H1 (cell line): ENCODE measurements around the gene PSMC3IP. TPM values are rescaled to one million over a fixed set of nuclear protein-coding genes. Genes with fewer than 3 reads are reported as not detected.

Experiments
- ASH2L ChIP-seq: fragments of 200-600, 300-600 bp; sonication (generic); IDR thresholded peaks from one replicate; pipeline ENCODE4 v1.7.1; 2017; ENCODE audit warnings: low read length
- CHD1 ChIP-seq: IDR thresholded peaks from 2 replicates; pipeline ENCODE4 v1.6.1; 2012; ENCODE audit warnings: low read depth, low read length, improper control_type of control experiment
- CHD2 ChIP-seq: IDR thresholded peaks from 2 replicates; pipeline ENCODE4 v1.6.1; 2012; ENCODE audit warnings: low read length, improper control_type of control experiment
- CREB1 ChIP-seq: IDR thresholded peaks from 2 replicates; pipeline ENCODE4 v1.6.1; 2012; ENCODE audit warnings: inconsistent platforms
- EZH2 ChIP-seq: fragments of 200-600 bp; sonication (generic); IDR thresholded peaks from 2 replicates; pipeline ENCODE4 v1.7.1; 2012; ENCODE audit warnings: low read depth, mild to moderate bottlenecking, moderate library complexity, low read length, inconsistent platforms; ENCODE audit not compliant: severe bottlenecking
- HDAC6 ChIP-seq: IDR thresholded peaks from one replicate; pipeline ENCODE4 v1.7.1; 2012; ENCODE audit warnings: low read depth, mild to moderate bottlenecking, inconsistent platforms, low read length, moderate library complexity
- KDM1A ChIP-seq: fragments of 200-600, 300-600 bp; sonication (generic); IDR thresholded peaks from 2 replicates; pipeline ENCODE4 v1.7.1; 2016; ENCODE audit warnings: mild to moderate bottlenecking, low read length, borderline replicate concordance
- RBBP5 ChIP-seq: IDR thresholded peaks from 2 replicates; pipeline ENCODE4 v1.7.1; 2012; ENCODE audit warnings: low read depth, mild to moderate bottlenecking, inconsistent platforms, low read length, moderate library complexity, borderline replicate concordance
- RFX5 ChIP-seq: IDR thresholded peaks from 2 replicates; pipeline ENCODE4 v1.6.1; 2011; ENCODE audit warnings: low read depth, low read length, improper control_type of control experiment, borderline replicate concordance
- SIX5 ChIP-seq: IDR thresholded peaks from 2 replicates; pipeline ENCODE4 v1.6.1; 2011; ENCODE audit warnings: mild to moderate bottlenecking, low read depth, low read length
- SP1 ChIP-seq: IDR thresholded peaks from 2 replicates; pipeline ENCODE4 v1.6.1; 2011; ENCODE audit warnings: low read depth, low read length
- SP2 ChIP-seq: IDR thresholded peaks from 2 replicates; pipeline ENCODE4 v1.6.1; 2012; ENCODE audit warnings: mild to moderate bottlenecking, low read length, inconsistent platforms
- polyA plus RNA-seq, 7 experiments: library from polyadenylated mRNA; depleted of rRNA in 3 of 7; stranded (reverse) in 5 of 7; unstranded in 2 of 7; fragments of >200 nt in 5 of 7; fragments of 200-250 nt in 2 of 7; gene quantifications; 1 replicate in 5 of 7; 2 replicates in 1 of 7; 4 replicates in 1 of 7; pipeline versions ENCODE4 v1.2.1 to v1.2.3, GENCODE V29; 2011 to 2013; ENCODE audit warnings: missing spikeins in 2 of 7, mixed read lengths in 2 of 7
- total RNA-seq: library from RNA; stranded (reverse); fragmentation: NEBNext Ultra II Directional; extraction: Animal tissue kit (Norgen Biotek cat#: 25700); gene quantifications from 2 replicates; pipeline ENCODE4 v1.2.1, GENCODE V29; 2021
- TF ChIP-seq, protein P1 (sequence below): fragments of 300-600 bp; sonication (generic); IDR thresholded peaks from 2 replicates; pipeline ENCODE4 v1.7.1; 2012; ENCODE audit warnings: low read length, moderate library complexity, mild to moderate bottlenecking, inconsistent platforms; ENCODE audit not compliant: insufficient replicate concordance

The PSMC3IP gene
- total and polyA plus RNA-seq, 2 of the 8 experiments (the other 6 are each of a cell fraction or from before 2014, with no cell fraction given): 11.5 to 21.9 TPM

DNA sequence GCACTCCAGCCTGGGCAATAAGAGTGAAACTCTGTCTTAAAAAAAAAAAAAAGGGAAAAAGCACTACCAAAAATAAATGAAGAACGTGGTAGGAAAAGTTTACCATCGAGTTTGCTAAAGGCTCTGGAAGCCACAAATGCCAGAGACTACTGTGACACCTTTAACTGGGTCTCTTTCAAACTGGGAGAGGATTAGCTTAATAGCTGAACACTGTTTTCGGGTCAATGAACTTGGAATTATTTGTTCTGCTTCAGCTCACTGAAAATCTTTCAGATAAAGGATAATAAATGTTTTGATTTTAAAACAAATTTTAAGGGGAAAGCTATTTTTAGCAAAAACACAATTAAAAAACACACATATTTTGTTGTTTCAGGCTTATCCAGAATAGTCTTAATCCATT is 30.2 kb upstream of the PSMC3IP start (continued):
- TF ChIP-seq, protein P1, sequence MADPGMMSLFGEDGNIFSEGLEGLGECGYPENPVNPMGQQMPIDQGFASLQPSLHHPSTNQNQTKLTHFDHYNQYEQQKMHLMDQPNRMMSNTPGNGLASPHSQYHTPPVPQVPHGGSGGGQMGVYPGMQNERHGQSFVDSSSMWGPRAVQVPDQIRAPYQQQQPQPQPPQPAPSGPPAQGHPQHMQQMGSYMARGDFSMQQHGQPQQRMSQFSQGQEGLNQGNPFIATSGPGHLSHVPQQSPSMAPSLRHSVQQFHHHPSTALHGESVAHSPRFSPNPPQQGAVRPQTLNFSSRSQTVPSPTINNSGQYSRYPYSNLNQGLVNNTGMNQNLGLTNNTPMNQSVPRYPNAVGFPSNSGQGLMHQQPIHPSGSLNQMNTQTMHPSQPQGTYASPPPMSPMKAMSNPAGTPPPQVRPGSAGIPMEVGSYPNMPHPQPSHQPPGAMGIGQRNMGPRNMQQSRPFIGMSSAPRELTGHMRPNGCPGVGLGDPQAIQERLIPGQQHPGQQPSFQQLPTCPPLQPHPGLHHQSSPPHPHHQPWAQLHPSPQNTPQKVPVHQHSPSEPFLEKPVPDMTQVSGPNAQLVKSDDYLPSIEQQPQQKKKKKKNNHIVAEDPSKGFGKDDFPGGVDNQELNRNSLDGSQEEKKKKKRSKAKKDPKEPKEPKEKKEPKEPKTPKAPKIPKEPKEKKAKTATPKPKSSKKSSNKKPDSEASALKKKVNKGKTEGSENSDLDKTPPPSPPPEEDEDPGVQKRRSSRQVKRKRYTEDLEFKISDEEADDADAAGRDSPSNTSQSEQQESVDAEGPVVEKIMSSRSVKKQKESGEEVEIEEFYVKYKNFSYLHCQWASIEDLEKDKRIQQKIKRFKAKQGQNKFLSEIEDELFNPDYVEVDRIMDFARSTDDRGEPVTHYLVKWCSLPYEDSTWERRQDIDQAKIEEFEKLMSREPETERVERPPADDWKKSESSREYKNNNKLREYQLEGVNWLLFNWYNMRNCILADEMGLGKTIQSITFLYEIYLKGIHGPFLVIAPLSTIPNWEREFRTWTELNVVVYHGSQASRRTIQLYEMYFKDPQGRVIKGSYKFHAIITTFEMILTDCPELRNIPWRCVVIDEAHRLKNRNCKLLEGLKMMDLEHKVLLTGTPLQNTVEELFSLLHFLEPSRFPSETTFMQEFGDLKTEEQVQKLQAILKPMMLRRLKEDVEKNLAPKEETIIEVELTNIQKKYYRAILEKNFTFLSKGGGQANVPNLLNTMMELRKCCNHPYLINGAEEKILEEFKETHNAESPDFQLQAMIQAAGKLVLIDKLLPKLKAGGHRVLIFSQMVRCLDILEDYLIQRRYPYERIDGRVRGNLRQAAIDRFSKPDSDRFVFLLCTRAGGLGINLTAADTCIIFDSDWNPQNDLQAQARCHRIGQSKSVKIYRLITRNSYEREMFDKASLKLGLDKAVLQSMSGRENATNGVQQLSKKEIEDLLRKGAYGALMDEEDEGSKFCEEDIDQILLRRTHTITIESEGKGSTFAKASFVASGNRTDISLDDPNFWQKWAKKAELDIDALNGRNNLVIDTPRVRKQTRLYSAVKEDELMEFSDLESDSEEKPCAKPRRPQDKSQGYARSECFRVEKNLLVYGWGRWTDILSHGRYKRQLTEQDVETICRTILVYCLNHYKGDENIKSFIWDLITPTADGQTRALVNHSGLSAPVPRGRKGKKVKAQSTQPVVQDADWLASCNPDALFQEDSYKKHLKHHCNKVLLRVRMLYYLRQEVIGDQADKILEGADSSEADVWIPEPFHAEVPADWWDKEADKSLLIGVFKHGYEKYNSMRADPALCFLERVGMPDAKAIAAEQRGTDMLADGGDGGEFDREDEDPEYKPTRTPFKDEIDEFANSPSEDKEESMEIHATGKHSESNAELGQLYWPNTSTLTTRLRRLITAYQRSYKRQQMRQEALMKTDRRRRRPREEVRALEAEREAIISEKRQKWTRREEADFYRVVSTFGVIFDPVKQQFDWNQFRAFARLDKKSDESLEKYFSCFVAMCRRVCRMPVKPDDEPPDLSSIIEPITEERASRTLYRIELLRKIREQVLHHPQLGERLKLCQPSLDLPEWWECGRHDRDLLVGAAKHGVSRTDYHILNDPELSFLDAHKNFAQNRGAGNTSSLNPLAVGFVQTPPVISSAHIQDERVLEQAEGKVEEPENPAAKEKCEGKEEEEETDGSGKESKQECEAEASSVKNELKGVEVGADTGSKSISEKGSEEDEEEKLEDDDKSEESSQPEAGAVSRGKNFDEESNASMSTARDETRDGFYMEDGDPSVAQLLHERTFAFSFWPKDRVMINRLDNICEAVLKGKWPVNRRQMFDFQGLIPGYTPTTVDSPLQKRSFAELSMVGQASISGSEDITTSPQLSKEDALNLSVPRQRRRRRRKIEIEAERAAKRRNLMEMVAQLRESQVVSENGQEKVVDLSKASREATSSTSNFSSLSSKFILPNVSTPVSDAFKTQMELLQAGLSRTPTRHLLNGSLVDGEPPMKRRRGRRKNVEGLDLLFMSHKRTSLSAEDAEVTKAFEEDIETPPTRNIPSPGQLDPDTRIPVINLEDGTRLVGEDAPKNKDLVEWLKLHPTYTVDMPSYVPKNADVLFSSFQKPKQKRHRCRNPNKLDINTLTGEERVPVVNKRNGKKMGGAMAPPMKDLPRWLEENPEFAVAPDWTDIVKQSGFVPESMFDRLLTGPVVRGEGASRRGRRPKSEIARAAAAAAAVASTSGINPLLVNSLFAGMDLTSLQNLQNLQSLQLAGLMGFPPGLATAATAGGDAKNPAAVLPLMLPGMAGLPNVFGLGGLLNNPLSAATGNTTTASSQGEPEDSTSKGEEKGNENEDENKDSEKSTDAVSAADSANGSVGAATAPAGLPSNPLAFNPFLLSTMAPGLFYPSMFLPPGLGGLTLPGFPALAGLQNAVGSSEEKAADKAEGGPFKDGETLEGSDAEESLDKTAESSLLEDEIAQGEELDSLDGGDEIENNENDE: no peak
- TF ChIP-seq HDAC6 (no peak), KDM1A (no peak), EZH2 (no peak), CHD1 (no peak), SP2 (no peak), CHD2 (no peak), SP1 (no peak), CREB1 (no peak), SIX5 (no peak), RFX5 (no peak), RBBP5 (no peak), ASH2L (no peak)
